K562 (cell line): ENCODE measurements around the gene MTA2. TPM values are rescaled to one million over a fixed set of nuclear protein-coding genes. Genes with fewer than 3 reads are reported as not detected.

Source experiments
- ARID1B ChIP-seq: fragments of 450-650 bp; IDR thresholded peaks from 2 replicates; pipeline ENCODE4 v1.6.1; 2016; ENCODE audit warnings: antibody characterized with exemption, mild to moderate bottlenecking, inconsistent platforms
- CLOCK ChIP-seq: fragments of 250-450 bp; sonication (Bioruptor Pico); IDR thresholded peaks from 2 replicates; pipeline ENCODE4 v1.4.0; 2020; ENCODE audit warnings: mild to moderate bottlenecking, moderate library complexity, borderline replicate concordance
- E2F3 ChIP-seq: fragments of 250-450 bp; sonication (Bioruptor Pico); IDR thresholded peaks from 2 replicates; pipeline ENCODE4 v1.4.0; 2020; ENCODE audit warnings: mild to moderate bottlenecking
- ETV1 ChIP-seq: fragments of 450-650 bp; conservative IDR thresholded peaks from 2 replicates; pipeline ENCODE4 v1.6.1; 2016; ENCODE audit warnings: missing genetic modification characterization, control low read depth, low read depth, missing compliant biosample characterization
- GABPB1 ChIP-seq: sonication (generic); formaldehyde crosslinking; IDR thresholded peaks from 2 replicates; pipeline ENCODE4 v1.8.0; 2022; ENCODE audit warnings: mild to moderate bottlenecking, missing genetic modification reagents
- KAT7 ChIP-seq: sonication (generic); formaldehyde crosslinking; IDR thresholded peaks from 2 replicates; pipeline ENCODE4 v1.8.0; 2022; ENCODE audit warnings: missing genetic modification reagents, mild to moderate bottlenecking, borderline replicate concordance
- KAT8 ChIP-seq: fragments of 450-650 bp; IDR thresholded peaks from 2 replicates; pipeline ENCODE4 v1.6.1; 2016; ENCODE audit warnings: low read depth, mild to moderate bottlenecking
- NFE2L1 ChIP-seq: fragments of 450-650 bp; IDR thresholded peaks from 2 replicates; pipeline ENCODE4 v1.6.1; 2016; ENCODE audit warnings: missing genetic modification characterization, low read depth, mild to moderate bottlenecking, missing compliant biosample characterization, moderate library complexity, borderline replicate concordance
- NONO ChIP-seq, 2 experiments: fragments of 200-400 bp in 1 of 2; fragments of 450-650 bp in 1 of 2; formaldehyde crosslinking in 1 of 2; IDR thresholded peaks; 2 replicates each; pipeline ENCODE4 v1.6.1; 2017; ENCODE audit warnings: low read depth in 2 of 2, mild to moderate bottlenecking in 2 of 2, moderate library complexity in 2 of 2, low read length in 1 of 2
- POLR2B ChIP-seq: fragments of 450-650 bp; IDR thresholded peaks from 2 replicates; pipeline ENCODE4 v1.6.1; 2018; ENCODE audit warnings: low read depth; ENCODE audit not compliant: partially characterized antibody
- PRPF4 ChIP-seq: fragments of 200-400 bp; formaldehyde crosslinking; IDR thresholded peaks from one replicate; pipeline ENCODE4 v1.6.1; 2017; ENCODE audit warnings: low read length, low read depth, mild to moderate bottlenecking; ENCODE audit not compliant: insufficient read depth, poor library complexity, severe bottlenecking
- RBBP5 ChIP-seq: fragments of 200-600 bp; sonication (generic); IDR thresholded peaks from 2 replicates; pipeline ENCODE4 v1.6.1; 2012; ENCODE audit warnings: borderline replicate concordance, mild to moderate bottlenecking, low read length, control low read depth, inconsistent platforms; ENCODE audit not compliant: insufficient read depth, poor library complexity, severe bottlenecking
- RBM22 ChIP-seq: fragments of 200-400 bp; formaldehyde crosslinking; IDR thresholded peaks from 2 replicates; pipeline ENCODE4 v1.6.1; 2018; ENCODE audit warnings: low read length, low read depth; ENCODE audit not compliant: poor library complexity, severe bottlenecking
- RNF2 ChIP-seq: sonication (generic); IDR thresholded peaks from 2 replicates; pipeline ENCODE4 v1.6.1; 2016
- SMAD3 ChIP-seq: fragments of 450-650 bp; formaldehyde crosslinking; conservative IDR thresholded peaks from 2 replicates; pipeline ENCODE4 v1.4.0; 2020; ENCODE audit warnings: mild to moderate bottlenecking
- SPI1 ChIP-seq: IDR thresholded peaks from 2 replicates; pipeline ENCODE4 v1.6.1; 2011; ENCODE audit warnings: low read depth, low read length, control low read depth, borderline replicate concordance
- TAF1 ChIP-seq: IDR thresholded peaks from 2 replicates; pipeline ENCODE4 v1.6.1; 2011; ENCODE audit warnings: mild to moderate bottlenecking, low read length, moderate library complexity; ENCODE audit not compliant: insufficient read depth, control insufficient read depth, severe bottlenecking; ENCODE audit errors: extremely low read depth
- TRIM24 ChIP-seq, 2 experiments: fragments of 450-650 bp; IDR thresholded peaks; 2 replicates each; pipeline ENCODE4 v1.6.1; 2016
- TSC22D4 ChIP-seq: fragments of 450-650 bp; IDR thresholded peaks from 2 replicates; pipeline ENCODE4 v1.6.1; 2016; ENCODE audit warnings: missing genetic modification characterization, missing biosample characterization, control low read depth
- ZBTB8A ChIP-seq: fragments of 450-650 bp; IDR thresholded peaks from 2 replicates; pipeline ENCODE4 v1.6.1; 2018; ENCODE audit warnings: mild to moderate bottlenecking, moderate library complexity; ENCODE audit not compliant: partially characterized antibody
- ZC3H11A ChIP-seq: IDR thresholded peaks from 2 replicates; pipeline ENCODE4 v1.6.1; 2012; ENCODE audit warnings: low read depth, low read length, improper control_type of control experiment
- ZNF124 ChIP-seq: sonication (generic); formaldehyde crosslinking; IDR thresholded peaks from 2 replicates; pipeline ENCODE4 v1.8.1; 2022; ENCODE audit warnings: missing genetic modification reagents
- ZNF197 ChIP-seq: fragments of 200-800 bp; sonication (Bioruptor generic); IDR thresholded peaks from 2 replicates; pipeline ENCODE4 v1.6.1; 2016; ENCODE audit warnings: low read depth, missing genetic modification characterization, missing compliant biosample characterization
- ZNF23 ChIP-seq: fragments of 250-450 bp; sonication (Bioruptor Pico); IDR thresholded peaks from 2 replicates; pipeline ENCODE4 v1.4.0; 2020; ENCODE audit warnings: mild to moderate bottlenecking
- ZNF77 ChIP-seq: fragments of 250-450 bp; sonication (Bioruptor Pico); IDR thresholded peaks from 2 replicates; pipeline ENCODE4 v1.5.0; 2020
- polyA plus RNA-seq, 8 experiments: library from polyadenylated mRNA; depleted of rRNA in 4 of 8; stranded (reverse) in 5 of 8; unstranded in 3 of 8; fragments of >200 nt; fragmentation: Nextera tagmentation in 2 of 8; fragmentation: Illumina TruSeq in 1 of 8; extraction: Ambion mirVana in 2 of 8; extraction: Trizol in 1 of 8; gene quantifications; 2 replicates each; pipeline versions ENCODE4 v1.2.1 to v1.2.3, GENCODE V29; 2011 to 2014; ENCODE audit warnings: inconsistent platforms in 1 of 8, missing spikeins in 1 of 8
- total RNA-seq, 7 experiments: library from RNA; depleted of rRNA in 6 of 7; stranded (reverse); fragments of >200 nt in 6 of 7; fragmentation: Illumina TruSeq in 2 of 7; extraction: Trizol in 2 of 7; gene quantifications; 2 replicates each; pipeline versions ENCODE4 v1.2.1 to v1.2.3, GENCODE V29; 2011 to 2021; ENCODE audit warnings: low replicate concordance in 1 of 7
- TF ChIP-seq, protein P1 (sequence below): fragments of 250-450 bp; sonication (Bioruptor Pico); IDR thresholded peaks from 2 replicates; pipeline ENCODE4 v1.8.0; 2021; ENCODE audit warnings: mild to moderate bottlenecking, moderate library complexity

MTA2 gene
- total and polyA plus RNA-seq, 9 of the 15 experiments (the other 6 are each of a cell fraction or from before 2014, with no cell fraction given), result 6.2 to 220 (median 172) TPM

DNA sequence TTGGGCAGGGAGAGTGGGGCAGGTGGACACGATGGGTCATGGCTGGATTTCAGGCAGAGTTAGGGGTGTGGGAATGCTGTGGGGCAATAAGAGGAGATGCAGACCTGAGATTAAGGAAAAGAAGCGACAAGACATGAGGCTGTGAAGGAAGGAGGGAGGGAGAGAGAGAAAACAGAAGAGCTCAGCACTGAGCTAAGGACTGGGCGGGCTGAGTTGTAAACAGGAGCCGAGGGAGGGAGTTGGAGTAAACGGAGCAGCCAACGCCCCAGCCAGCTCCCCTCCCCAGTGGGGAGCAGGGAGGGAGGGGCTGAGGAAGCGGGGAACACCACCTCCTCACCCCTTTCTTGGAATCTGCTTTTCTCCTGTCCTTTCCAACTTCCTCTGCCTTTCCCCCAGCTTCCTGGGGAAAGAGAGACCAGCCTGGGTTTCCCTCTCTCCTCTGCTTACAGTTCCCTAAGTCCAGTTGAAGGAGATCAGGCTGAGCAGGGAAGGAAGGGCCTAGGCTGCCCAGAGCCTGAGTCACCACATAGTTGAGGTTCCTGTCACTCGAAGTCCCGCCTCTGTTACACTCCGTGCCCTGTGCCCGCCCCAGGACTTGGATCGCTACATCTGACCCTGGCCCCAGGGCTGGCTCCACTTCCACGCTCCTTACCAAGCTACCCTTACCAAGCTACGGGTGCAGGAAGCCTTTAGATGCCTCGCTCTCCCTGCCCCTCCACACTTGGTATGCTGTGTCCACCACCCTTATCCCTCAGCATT lies 48.4 kb downstream of the MTA2 start (continued):
- no peak for TF ChIP-seq E2F3 (CRISPR knock-in tag)
- TF ChIP-seq CLOCK (CRISPR knock-in tag), result no peak
- TF ChIP-seq KAT8, result no peak
- peak; percentile 48; the same call in 1 of the 2 replicates for TF ChIP-seq SPI1
- TF ChIP-seq RBM22, result no peak
- TF ChIP-seq ETV1 (tag), result no peak; the same call in 1 of the 2 replicates
- TF ChIP-seq TRIM24 (IDR thresholded peaks at IDR 0.05), result peak; percentile 44 to 59; a peak in 3 of 4 replicates
- TF ChIP-seq PRPF4, result no peak
- no peak for TF ChIP-seq KAT7 (CRISPR knock-in tag)
- TF ChIP-seq ZNF23 (CRISPR knock-in tag), result no peak
- no peak for TF ChIP-seq ZNF124 (CRISPR knock-in tag)
- no peak for TF ChIP-seq SMAD3 (CRISPR knock-in tag)
- TF ChIP-seq ZNF77 (CRISPR knock-in tag), result no peak
- TF ChIP-seq ZBTB8A, result no peak
- peak; percentile 77 for TF ChIP-seq ARID1B
- TF ChIP-seq, protein P1, sequence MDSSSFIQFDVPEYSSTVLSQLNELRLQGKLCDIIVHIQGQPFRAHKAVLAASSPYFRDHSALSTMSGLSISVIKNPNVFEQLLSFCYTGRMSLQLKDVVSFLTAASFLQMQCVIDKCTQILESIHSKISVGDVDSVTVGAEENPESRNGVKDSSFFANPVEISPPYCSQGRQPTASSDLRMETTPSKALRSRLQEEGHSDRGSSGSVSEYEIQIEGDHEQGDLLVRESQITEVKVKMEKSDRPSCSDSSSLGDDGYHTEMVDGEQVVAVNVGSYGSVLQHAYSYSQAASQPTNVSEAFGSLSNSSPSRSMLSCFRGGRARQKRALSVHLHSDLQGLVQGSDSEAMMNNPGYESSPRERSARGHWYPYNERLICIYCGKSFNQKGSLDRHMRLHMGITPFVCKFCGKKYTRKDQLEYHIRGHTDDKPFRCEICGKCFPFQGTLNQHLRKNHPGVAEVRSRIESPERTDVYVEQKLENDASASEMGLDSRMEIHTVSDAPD (CRISPR knock-in tag), result no peak
- 0 out of 4 replicates have a peak, but pooled peaks of 1 of the 2 experiments have one; percentile 9 for TF ChIP-seq NONO (IDR thresholded peaks at IDR 0.05; ENCODE audit: low read depth in 2 of 2, low read length in 1 of 2)
- no peak for TF ChIP-seq NFE2L1
- TF ChIP-seq RBBP5, result peak; percentile 52
- TF ChIP-seq ZC3H11A, result no peak
- peak; percentile 54; the same call in 1 of the 2 replicates for TF ChIP-seq TSC22D4 (tag)
- peak; percentile 25 for TF ChIP-seq TAF1
- TF ChIP-seq POLR2B, result no peak
- TF ChIP-seq RNF2, result peak; percentile 53; the same call in 1 of the 2 replicates
- TF ChIP-seq ZNF197 (CRISPR knock-in tag), result no peak
- no peak for TF ChIP-seq GABPB1 (CRISPR knock-in tag)
